C4-2B (cell line): ENCODE data around the gene PMS2.
"Not testable (repeated sequence)": the region's sequence is repeated elsewhere in the genome, so short reads cannot be mapped to it uniquely, and the experiment has no call there.

ENCODE experiments used
- H3K27ac ChIP-seq: fragments of 450-650 bp; 2 replicates; pipeline ENCODE4 v1.5.1; 2017
- ZFX ChIP-seq: fragments of 450-650 bp; IDR thresholded peaks from 2 replicates; pipeline ENCODE4 v1.6.1; 2017
- TF ChIP-seq, protein P1 (sequence below): fragments of 450-650 bp; conservative IDR thresholded peaks from 2 replicates; pipeline ENCODE4 v1.5.1; 2017; ENCODE audit warnings: mild to moderate bottlenecking

The PMS2 gene

DNA sequence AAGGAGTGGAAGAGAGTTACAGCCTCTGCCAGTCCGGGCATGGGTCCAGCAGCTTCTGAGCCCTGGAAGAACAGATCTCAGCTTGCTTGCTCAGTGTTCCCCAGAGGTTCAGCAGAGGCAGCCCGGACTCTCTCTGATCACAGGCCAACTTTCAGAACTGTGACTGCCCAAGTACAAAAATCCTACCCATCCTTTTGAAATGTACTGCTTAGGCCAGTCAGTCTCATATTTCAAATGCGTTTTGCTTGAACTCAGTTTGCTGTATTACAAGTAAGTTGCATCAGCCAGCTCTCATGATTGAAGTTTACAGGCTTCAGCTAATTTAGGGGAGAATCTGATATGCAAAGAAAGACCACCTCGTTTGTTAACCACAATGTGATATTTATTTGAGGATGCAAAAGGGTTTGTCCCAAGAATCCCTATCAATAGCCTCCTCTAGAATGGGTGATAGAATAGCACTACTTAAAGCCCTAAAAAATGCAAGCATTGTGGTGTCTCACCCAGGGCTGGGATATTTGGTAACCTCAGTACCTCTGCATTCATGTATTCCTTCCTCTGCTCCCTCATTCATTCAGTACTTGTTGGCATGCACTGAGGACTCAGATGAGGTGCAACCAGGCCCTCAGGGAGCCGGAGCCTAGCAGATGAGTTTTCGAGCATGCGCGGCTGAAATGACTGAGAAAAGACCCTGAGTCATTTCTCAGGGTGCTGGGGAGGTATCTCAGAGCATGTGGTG lies 7.2 kb upstream of the PMS2 start:
- H3K27ac ChIP-seq: peak overlapping the region; percentile 40
- TF ChIP-seq ZFX: no peak
- TF ChIP-seq, protein P1, sequence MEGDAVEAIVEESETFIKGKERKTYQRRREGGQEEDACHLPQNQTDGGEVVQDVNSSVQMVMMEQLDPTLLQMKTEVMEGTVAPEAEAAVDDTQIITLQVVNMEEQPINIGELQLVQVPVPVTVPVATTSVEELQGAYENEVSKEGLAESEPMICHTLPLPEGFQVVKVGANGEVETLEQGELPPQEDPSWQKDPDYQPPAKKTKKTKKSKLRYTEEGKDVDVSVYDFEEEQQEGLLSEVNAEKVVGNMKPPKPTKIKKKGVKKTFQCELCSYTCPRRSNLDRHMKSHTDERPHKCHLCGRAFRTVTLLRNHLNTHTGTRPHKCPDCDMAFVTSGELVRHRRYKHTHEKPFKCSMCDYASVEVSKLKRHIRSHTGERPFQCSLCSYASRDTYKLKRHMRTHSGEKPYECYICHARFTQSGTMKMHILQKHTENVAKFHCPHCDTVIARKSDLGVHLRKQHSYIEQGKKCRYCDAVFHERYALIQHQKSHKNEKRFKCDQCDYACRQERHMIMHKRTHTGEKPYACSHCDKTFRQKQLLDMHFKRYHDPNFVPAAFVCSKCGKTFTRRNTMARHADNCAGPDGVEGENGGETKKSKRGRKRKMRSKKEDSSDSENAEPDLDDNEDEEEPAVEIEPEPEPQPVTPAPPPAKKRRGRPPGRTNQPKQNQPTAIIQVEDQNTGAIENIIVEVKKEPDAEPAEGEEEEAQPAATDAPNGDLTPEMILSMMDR: no peak

DNA sequence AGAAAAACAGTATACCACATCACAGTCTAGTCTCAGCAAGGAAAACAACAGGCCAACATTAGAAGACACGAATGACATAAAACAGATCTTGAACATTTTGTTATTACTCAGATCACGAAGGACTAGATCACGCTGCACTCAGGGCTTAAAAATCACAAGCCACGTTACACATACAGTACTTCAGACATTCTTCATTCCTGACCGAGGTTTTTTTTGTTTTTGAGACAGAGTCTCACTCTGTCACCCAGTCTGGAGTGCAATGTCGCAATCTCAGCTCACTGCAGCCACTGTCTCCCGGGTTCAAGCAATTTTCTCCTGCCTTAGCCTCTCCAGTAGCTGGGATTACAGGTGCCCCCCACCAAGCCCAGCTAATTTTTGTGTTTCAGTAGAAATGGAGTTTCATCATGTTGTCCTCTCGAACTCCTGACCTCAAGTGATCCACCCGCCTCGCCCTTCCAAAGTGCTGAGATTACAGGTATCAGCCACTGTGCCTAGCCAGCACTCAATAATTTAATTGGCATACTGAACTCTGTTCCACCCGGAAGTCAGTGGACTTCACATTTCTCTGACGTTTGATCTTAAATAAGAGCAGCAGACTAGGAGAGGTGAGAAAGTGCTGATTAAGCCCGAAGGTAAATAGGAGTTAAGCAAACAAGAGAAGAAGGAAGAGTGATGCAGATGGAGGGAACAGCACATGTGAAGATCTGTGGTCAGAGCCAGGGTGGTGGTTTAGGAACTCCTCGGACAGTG lies 3.7 kb upstream of the PMS2 start:
- peak overlapping the region; percentile 13; the same call in 1 of the 2 replicates for H3K27ac ChIP-seq
- TF ChIP-seq, protein P1: no peak
- no peak for TF ChIP-seq ZFX

DNA sequence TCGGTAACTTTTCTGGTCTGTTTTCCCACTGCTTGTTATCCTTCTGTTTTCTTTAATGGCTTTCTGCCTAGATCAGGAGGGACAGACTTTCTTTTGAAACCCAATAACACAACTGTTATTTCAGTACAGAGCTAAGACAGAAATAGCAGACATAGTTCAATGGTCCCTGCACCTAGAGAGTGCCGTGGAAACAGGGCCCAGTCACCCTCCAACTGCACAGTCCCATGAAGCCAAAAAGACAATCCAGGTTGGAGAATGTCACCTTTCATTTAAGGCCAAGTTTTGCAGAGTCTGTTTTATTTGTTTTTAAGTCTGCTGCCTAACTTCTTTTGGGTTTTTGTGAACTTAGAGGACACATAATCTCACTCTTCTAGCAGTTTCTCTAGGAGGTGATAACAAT lies 2.7 kb upstream of the PMS2 start:
- H3K27ac ChIP-seq: no peak overlapping the region
- TF ChIP-seq, protein P1: no peak
- no peak for TF ChIP-seq ZFX

DNA sequence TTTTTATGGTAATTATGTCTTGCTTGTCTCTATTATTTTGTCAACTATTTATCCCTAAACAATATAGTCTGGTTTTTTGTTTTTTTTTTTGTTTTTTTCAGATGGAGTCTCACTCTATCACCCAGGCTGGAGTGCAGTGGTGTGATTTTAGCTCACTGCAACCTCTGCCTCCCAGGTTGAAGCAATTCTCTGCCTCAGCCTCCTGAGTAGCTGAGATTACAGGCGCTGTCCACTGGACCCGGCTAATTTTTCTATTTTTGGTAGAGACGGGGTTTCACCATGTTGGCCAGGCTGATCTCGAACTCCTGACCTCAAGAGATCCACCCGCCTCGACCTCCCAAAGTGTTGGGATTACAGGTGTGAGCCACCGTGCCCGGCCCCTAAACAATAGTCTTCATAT lies 1.5 kb upstream of the PMS2 start:
- not testable (repeated sequence) for H3K27ac ChIP-seq

DNA sequence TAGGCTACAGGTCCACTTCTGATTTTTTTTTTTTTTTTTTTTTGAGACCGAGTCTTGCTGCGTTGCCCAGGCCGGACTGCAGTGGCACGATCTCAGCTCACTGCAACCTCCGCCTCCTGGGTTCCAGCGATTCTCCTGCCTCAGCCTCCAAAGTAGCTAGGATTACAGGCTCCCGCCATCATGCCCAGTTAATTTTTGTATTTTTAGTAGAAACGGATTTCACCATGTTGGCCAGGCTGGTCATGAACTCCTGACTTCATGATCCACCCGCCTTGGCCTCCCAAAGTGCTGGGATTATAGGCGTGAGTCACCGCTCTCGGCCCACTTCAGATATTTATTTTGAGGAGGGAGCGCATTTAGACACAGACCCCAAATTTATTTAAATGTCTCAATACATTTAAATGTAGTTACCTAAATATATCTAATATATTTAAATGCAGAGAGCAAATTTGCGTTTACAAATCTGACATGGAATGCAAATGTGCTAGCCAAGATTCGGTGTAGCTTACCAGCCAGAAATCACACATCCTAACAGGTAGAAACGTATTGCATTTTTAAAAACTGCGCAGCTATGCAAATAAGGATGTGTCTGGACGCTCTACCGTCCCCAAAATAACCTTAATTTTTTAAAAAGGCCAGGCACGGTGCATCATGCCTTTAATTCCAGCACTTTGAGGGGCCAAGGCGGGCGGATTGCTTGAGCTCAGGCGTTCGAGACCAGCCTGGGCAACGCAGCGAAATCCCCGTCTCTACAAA lies 836 bp downstream of the PMS2 start:
- peak overlapping the region; percentile 75 for H3K27ac ChIP-seq

DNA sequence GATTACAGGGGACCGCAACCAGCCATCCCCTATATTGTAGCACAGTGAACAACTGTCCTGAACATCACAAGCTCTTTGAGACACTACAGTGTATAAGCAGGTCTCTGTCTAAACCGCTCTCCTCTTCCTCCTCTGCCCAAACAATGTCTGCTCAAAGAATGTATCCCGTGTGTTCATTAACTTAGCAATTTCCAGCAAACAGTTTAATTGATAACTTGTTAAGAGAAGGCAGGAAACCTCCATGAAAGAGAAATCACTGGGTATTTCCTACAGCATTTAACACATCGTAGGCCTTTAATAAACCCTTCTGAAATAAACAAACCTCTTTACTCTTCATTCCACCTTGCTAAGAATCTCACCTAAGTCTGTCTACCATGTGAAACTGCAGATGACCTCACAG lies 1.5 kb downstream of the PMS2 start:
- TF ChIP-seq ZFX: no peak
- TF ChIP-seq, protein P1: no peak
- H3K27ac ChIP-seq: no peak overlapping the region

DNA sequence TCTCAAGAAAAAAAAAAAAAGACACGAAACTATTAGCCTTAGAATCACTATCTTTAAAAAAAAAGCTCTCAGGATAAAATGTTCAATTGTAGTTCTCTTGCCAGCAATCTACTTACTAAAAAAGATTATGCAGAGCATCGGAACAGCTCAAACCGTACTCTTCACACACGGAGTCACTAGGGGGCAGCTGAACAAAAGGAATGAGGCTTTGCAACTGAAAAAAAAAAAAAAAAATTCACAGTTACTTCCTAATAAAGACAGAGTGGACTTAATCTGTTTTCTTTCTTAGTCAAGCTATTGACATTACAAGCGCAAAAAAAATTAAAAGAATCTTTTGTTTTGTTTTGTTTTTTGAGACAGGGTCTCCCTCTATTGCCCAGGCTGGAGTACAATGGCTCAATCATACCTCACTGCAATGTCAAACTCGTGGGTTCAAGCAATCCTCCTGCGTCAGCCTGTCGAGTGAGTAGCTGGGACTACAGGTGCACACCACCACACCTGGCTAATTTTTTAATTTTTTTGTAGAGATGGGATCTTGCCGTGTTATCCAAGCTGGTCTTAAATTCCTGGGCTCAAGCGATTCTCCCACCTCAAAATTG lies 11.5 kb downstream of the PMS2 start:
- peak overlapping the region; percentile 25; the same call in 1 of the 2 replicates for H3K27ac ChIP-seq
- TF ChIP-seq ZFX: no peak
- TF ChIP-seq, protein P1: peak; percentile 82

DNA sequence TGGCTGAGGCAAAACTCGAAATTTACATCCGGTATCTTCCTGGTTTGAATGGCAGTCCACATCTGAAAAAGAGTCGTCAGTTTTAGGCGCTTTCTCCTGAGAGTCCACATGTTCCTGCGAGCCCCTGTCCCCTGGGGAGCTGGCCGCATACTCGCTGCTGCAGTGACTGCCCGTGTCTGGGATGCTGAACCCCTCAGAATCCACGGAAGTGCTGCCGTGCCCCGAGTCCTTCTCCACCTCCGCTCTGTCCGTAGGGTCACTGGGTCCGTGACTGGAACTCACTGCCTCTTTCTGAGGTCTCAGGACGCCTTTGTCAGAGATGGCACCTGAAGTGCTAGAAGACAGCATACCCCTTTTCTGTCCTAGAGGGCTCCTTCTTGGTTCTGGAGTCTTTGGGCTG lies 21.8 kb downstream of the PMS2 start:
- H3K27ac ChIP-seq: not testable (repeated sequence)

DNA sequence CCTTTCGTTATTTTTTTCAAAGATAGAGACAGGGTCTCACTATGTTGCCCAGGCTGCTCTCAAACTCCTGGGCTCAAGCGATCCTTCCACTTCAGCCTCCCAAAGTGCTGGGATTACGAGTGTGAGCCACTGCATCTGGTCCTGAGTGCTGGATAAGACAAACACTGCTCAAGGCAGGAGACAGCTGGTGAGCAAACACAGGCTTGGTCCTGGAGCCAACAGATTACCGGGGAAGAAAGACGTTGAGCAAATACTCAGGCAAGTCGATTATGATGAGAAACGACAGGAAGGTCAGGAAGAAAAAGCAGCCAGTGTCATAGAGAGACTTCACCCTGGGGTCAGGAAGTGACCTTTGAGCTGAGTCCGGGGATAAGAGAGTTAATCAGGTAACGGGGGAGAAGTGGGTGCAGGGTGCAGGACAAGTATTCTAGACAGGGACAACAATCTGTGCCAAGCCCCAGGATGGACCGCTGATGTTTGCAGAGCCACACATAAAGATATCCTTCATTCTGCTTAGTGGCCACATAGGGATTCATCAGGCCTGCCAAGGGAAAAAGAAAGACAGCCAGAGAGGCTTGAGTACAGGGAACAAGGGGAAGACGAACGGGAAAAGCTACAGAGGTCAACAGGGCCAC lies 29.1 kb downstream of the PMS2 start:
- H3K27ac ChIP-seq: not testable (repeated sequence)

DNA sequence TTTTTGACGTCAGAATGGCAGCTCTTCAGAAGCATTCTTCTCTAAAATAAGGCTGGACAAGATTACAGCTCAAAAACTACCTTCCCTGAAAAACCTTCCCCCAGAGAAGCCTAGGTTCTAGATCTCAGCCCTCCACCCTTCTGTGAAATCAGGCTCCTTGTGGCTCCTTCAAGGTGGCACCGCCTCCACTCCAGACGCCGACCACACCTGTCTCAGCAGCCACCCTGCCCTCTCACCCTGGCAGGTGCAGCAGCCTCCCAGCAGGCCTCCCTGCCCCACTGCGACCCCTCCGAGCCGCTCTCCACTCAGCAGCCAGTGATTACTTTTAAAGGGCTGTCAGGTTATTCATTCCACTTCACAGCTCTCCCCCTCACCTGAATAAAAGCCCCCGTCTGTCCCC lies 35.3 kb downstream of the PMS2 start:
- not testable (repeated sequence) for H3K27ac ChIP-seq

DNA sequence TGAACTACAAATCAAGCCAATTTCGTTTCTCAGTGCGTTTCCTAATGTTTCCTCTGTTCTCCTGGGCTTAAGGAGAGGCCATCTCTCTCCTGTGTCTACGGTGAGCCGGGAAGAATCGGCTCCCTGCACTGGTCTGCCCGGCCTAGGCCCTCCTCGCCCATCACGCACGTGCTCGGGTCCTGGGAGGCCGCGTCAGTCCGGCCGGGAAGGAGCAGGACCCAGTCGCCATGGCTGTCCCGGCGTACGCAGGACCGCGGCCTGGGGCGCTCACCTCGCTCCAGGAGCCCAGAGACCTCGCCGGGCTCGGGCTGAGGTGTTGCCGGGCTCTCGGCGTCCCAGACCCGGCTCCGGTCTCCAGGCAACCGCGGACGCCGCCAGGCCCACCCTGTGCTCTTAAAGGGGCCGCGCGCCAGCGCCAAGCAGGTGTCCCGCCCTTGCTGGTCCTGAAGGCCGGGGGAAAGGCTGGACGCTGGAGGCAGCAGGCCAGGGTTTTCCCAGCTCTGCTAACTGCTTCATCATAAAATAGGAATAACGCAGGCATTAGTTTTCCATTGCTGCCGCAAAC lies 38.4 kb downstream of the PMS2 start, which contains the start of gene RSPH10B:
Gene RSPH10B (minus strand): TSS at position 343 of the 565 bp plus-strand sequence. CDS start 3,573 bp downstream, outside the sequence.
- not testable (repeated sequence) for H3K27ac ChIP-seq

DNA sequence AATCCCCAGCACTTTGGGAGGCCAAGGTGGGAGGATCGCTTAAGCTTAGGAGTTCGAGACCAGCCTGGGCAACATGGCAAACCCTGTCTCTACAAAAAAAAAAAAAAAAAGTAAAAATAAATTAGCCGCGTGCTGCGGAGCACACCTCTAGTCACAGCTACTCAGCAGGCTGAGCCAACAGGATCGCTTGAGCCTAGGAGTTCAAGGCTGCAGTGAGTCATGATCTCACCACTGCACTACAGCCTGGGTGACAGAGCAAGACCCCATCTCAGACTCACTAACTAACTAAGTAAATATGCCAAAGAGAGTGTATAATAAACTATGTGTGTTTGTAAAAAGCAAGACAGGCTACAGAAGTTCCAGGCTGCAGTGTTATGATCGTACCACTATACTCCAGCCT lies 45.0 kb downstream of the PMS2 start:
- not testable (repeated sequence) for H3K27ac ChIP-seq

DNA sequence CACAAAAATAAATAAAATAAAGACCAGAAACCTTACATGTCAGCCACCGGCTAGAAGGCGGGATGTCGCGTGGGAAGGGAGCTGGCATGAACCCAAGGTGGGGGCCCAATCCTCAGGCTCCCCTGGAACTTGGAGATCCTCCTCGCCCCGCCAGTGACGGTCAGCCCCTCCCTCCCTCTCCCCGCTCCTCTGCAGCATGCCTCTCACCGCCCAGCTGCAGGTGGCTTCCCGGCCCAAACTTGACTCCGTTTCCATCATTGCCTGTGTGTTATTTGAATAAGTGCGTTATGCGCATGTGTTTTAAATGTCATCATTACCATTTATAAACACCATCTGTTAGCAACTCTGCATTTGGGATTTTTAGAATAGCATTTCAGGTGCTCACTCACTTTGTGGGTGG lies 45.6 kb downstream of the PMS2 start:
- not testable (repeated sequence) for H3K27ac ChIP-seq
